Common myeloid progenitor, CD34-positive (primary cell): Measurements from ENCODE around the gene ATG10.

ENCODE experiments used
- CTCF ChIA-PET: fragments of 350-600 bp; sonication (Branson Sonifier 250); formaldehyde crosslinking; loops from one replicate; lab custom pipeline; 2021; ENCODE audit warnings: antibody characterized with exemption; lab: Charles Lee
- POLR2A ChIA-PET: fragments of 350-600 bp; sonication (Branson Sonifier 250); formaldehyde crosslinking; loops from one replicate; lab custom pipeline; 2021; ENCODE audit warnings: antibody characterized with exemption; lab: Charles Lee
- DNase-seq, 3 donors: peaks; one replicate each; pipeline versions ENCODE4 v3.0.0 to v3.0.0-alpha.2; 2013
- H3K27ac ChIP-seq, 2 experiments: 1 replicate in 1 of 2; 2 replicates in 1 of 2; pipeline ENCODE4 v1.7.0; 2013; ENCODE audit warnings: inconsistent platforms in 2 of 2, low read length in 2 of 2, mild to moderate bottlenecking in 2 of 2, low read depth in 1 of 2, moderate library complexity in 1 of 2; ENCODE audit not compliant: severe bottlenecking in 2 of 2, insufficient read depth in 1 of 2, poor library complexity in 1 of 2
- H3K27me3 ChIP-seq, 5 experiments: replicated peaks in 2 of 5; 1 replicate in 3 of 5; 2 replicates in 2 of 5; pipeline versions ENCODE4 v1.6.1 to v1.7.0; 2013; ENCODE audit warnings: low read length in 4 of 5, mild to moderate bottlenecking in 2 of 5, moderate library complexity in 2 of 5, inconsistent platforms in 1 of 5; ENCODE audit not compliant: insufficient read depth in 5 of 5, control insufficient read depth in 4 of 5
- H3K36me3 ChIP-seq, 4 experiments: 1 replicate in 2 of 4; 2 replicates in 2 of 4; pipeline versions ENCODE4 v1.6.1 to v1.7.0; 2013; ENCODE audit warnings: low read length in 3 of 4, control low read depth in 1 of 4, mild to moderate bottlenecking in 1 of 4; ENCODE audit not compliant: control insufficient read depth in 4 of 4, insufficient read depth in 4 of 4
- H3K4me1 ChIP-seq, 4 experiments: 1 replicate in 3 of 4; 2 replicates in 1 of 4; pipeline versions ENCODE4 v1.6.1 to v1.7.1; 2013; ENCODE audit warnings: low read length in 3 of 4, mild to moderate bottlenecking in 3 of 4, control low read depth in 1 of 4, inconsistent platforms in 1 of 4, moderate library complexity in 1 of 4; ENCODE audit not compliant: control insufficient read depth in 4 of 4, insufficient read depth in 4 of 4; ENCODE audit errors: control extremely low read depth in 1 of 4
- H3K4me3 ChIP-seq, 7 experiments: 1 replicate in 4 of 7; 2 replicates in 3 of 7; pipeline versions ENCODE4 v1.5.1 to v1.7.0; 2013; ENCODE audit warnings: mild to moderate bottlenecking in 7 of 7, low read length in 6 of 7, moderate library complexity in 6 of 7, inconsistent platforms in 2 of 7, low read depth in 2 of 7, control low read depth in 1 of 7; ENCODE audit not compliant: insufficient read depth in 4 of 7, control insufficient read depth in 1 of 7; ENCODE audit errors: extremely low read depth in 1 of 7
- H3K9me3 ChIP-seq, 5 experiments: 1 replicate in 4 of 5; 2 replicates in 1 of 5; pipeline versions ENCODE4 v1.6.1 to v1.7.1; 2013; ENCODE audit warnings: low read length in 4 of 5, mild to moderate bottlenecking in 2 of 5, inconsistent platforms in 1 of 5, low read depth in 1 of 5, moderate library complexity in 1 of 5; ENCODE audit not compliant: control insufficient read depth in 4 of 5, insufficient read depth in 2 of 5; ENCODE audit errors: control extremely low read depth in 1 of 5
- WGBS: methylation state at CpG from one replicate; pipeline ENCODE4 v1.1.5; 2013; ENCODE audit not compliant: insufficient coverage; 5-methylcytosine and 5-hydroxymethylcytosine counted together

Gene ATG10

GRCh38 chr5:81963544-81963943 lies 8.3 kb upstream of the ATG10 start:
- Histone ChIP-seq H3K36me3 (no peaks in the 10 kb centered on the region), H3K27me3 (no peaks in the 10 kb centered on the region), H3K4me1 (no peaks in the 10 kb centered on the region), H3K9me3 (no peaks in the 10 kb centered on the region), H3K27ac (no peak overlapping the region), H3K4me3 (no peak overlapping the region)
- POLR2A ChIA-PET: no interaction called here
- CTCF ChIA-PET: no interaction called here
- no peak for DNase-seq
- 100% methylated on average over 2 of the region's 4 CpGs for WGBS

- Histone ChIP-seq H3K27me3 (no peaks in the 10 kb centered on the region), H3K27ac (no peak overlapping the region), H3K36me3 (no peaks in the 10 kb centered on the region), H3K4me1 (peaks cover 0 to under 1% (median under 1%) of the 10 kb centered on the region in 4 experiments), H3K4me3 (no peak overlapping the region), H3K9me3 (no peaks in the 10 kb centered on the region)
- CTCF ChIA-PET: no interaction called here
- WGBS: no CpG with 5 or more reads among the region's 1 CpG
- POLR2A ChIA-PET: interaction anchor here (0.7 kb wide), 1 partner anchor 328 kb away, joined by 5 read pairs; no protein-coding TSS in a partner anchor
- DNase-seq: peak in 2 of 3 donors; percentile 10 to 21
Observed at GRCh38 chr5:81965524-81965923, 6.3 kb upstream of the ATG10 start.

- ChIA-PET CTCF (interaction anchor here (0.6 kb wide), 1 partner anchor 62 kb away, joined by 3 read pairs; no protein-coding TSS in a partner anchor), POLR2A (no interaction called here)
- WGBS: 97% methylated on average over 2 of the region's 3 CpGs
- Histone ChIP-seq H3K4me3 (no peak overlapping the region), H3K4me1 (peaks cover 0 to 12% (median 8%) of the 10 kb centered on the region in 4 experiments), H3K27ac (no peak overlapping the region), H3K36me3 (no peaks in the 10 kb centered on the region), H3K9me3 (no peaks in the 10 kb centered on the region), H3K27me3 (no peaks in the 10 kb centered on the region)
- DNase-seq: no peak
Observed at GRCh38 chr5:81969226-81969625, 2.6 kb upstream of the ATG10 start.

GRCh38 chr5:81969912-81970311 lies 1.9 kb upstream of the ATG10 start:
- WGBS: 88% methylated on average over 1 of the region's 2 CpGs
- Histone ChIP-seq H3K27ac (no peak overlapping the region), H3K9me3 (no peaks in the 10 kb centered on the region), H3K4me3 (no peak overlapping the region), H3K36me3 (no peaks in the 10 kb centered on the region), H3K27me3 (no peaks in the 10 kb centered on the region), H3K4me1 (peaks cover 0 to 13% (median 8%) of the 10 kb centered on the region in 4 experiments)
- CTCF ChIA-PET: no interaction called here
- POLR2A ChIA-PET: no interaction called here
- no peak for DNase-seq

- DNase-seq: peak; percentile 29 to 76 (median 71)
- WGBS: 0% methylated on average over 2 of the region's 11 CpGs
- Histone ChIP-seq H3K36me3 (peaks cover 0 to under 1% (median under 1%) of the 10 kb centered on the region in 4 experiments), H3K4me3 (peak overlapping the region; percentile 81 to 98 (median 90)), H3K4me1 (peaks cover 0 to 13% (median 8%) of the 10 kb centered on the region in 4 experiments), H3K27me3 (no peaks in the 10 kb centered on the region), H3K27ac (peak overlapping the region; percentile 88 to 94), H3K9me3 (no peaks in the 10 kb centered on the region)
- ChIA-PET POLR2A (no interaction called here), CTCF (no interaction called here)
Observed at GRCh38 chr5:81971111-81971711, 612 bp upstream of the ATG10 start.

- H3K27me3 ChIP-seq: no peaks in the 10 kb centered on the region
- no CpG with 5 or more reads among the region's 9 CpGs for WGBS
- H3K36me3 ChIP-seq: peaks cover 0 to 11% (median 5%) of the 10 kb centered on the region in 4 experiments
- peak overlapping the region; percentile 88 to 94 for H3K27ac ChIP-seq
- peak overlapping the region; percentile 65 to 90 (median 82) for H3K4me3 ChIP-seq
- H3K4me1 ChIP-seq: peaks cover 0 to 13% (median 8%) of the 10 kb centered on the region in 4 experiments
- ChIA-PET CTCF (no interaction called here), POLR2A (no interaction called here)
- H3K9me3 ChIP-seq: no peaks in the 10 kb centered on the region
- DNase-seq: peak in 2 of 3 donors; percentile 82 to 87
Observed at GRCh38 chr5:81972492-81972783, 615 bp downstream of the ATG10 start.

- CTCF ChIA-PET: interaction anchor here (1.3 kb wide), 1 partner anchor 25 kb away, joined by 3 read pairs; no protein-coding TSS in a partner anchor
- H3K4me1 ChIP-seq: peaks cover 0 to 9% (median 1%) of the 10 kb centered on the region in 4 experiments
- POLR2A ChIA-PET: no interaction called here
- H3K36me3 ChIP-seq: peaks cover 6 to 25% (median 8%) of the 10 kb centered on the region in 4 experiments
- no peaks in the 10 kb centered on the region for H3K9me3 ChIP-seq
- DNase-seq: no peak
- no peaks in the 10 kb centered on the region for H3K27me3 ChIP-seq
- H3K4me3 ChIP-seq: no peak overlapping the region
- WGBS: 94% methylated on average over 2 of the region's 3 CpGs
- H3K27ac ChIP-seq: no peak overlapping the region
Observed at GRCh38 chr5:81980160-81980559, 8.3 kb downstream of the ATG10 start.
